Smooth muscle cell (in vitro differentiated cells): ENCODE measurements around the gene COL6A3. TPM values are rescaled to one million over a fixed set of nuclear protein-coding genes. Genes with fewer than 3 reads are reported as not detected.

Source experiments
- DNase-seq: peaks from one replicate; lab custom pipeline; 2025; ENCODE audit not compliant: unreplicated experiment; lab: John Stamatoyannopoulos, UW
- H2AFZ ChIP-seq: fragments of 200-600 bp; sonication (generic); 2 replicates; pipeline ENCODE4 v1.6.0; 2016; ENCODE audit warnings: antibody characterized with exemption, low read depth, mild to moderate bottlenecking
- H3F3A ChIP-seq: fragments of 200-600 bp; sonication (generic); 2 replicates; pipeline ENCODE4 v1.6.0; 2017; ENCODE audit warnings: antibody characterized with exemption, low read depth
- H3K27ac ChIP-seq: fragments of 200-600 bp; sonication (generic); 2 replicates; pipeline ENCODE4 v1.5.1; 2016; ENCODE audit warnings: low read depth, mild to moderate bottlenecking
- H3K27me3 ChIP-seq: fragments of 200-600 bp; sonication (generic); 2 replicates; pipeline ENCODE4 v1.6.1; 2016; ENCODE audit warnings: low read depth, mild to moderate bottlenecking
- H3K36me3 ChIP-seq: fragments of 200-600 bp; sonication (generic); 2 replicates; pipeline ENCODE4 v1.5.1; 2016; ENCODE audit warnings: low read depth
- H3K4me1 ChIP-seq: fragments of 200-600 bp; sonication (generic); 2 replicates; pipeline ENCODE4 v1.5.1; 2016; ENCODE audit warnings: low read depth
- H3K4me2 ChIP-seq: fragments of 200-600 bp; sonication (generic); 2 replicates; pipeline ENCODE4 v1.6.0; 2016; ENCODE audit warnings: mild to moderate bottlenecking
- H3K4me3 ChIP-seq: fragments of 200-600 bp; sonication (generic); 2 replicates; pipeline ENCODE4 v1.5.1; 2016; ENCODE audit warnings: mild to moderate bottlenecking
- H3K79me2 ChIP-seq: fragments of 200-600 bp; sonication (generic); 2 replicates; pipeline ENCODE4 v1.6.0; 2016; ENCODE audit warnings: low read depth, mild to moderate bottlenecking
- H3K9ac ChIP-seq: fragments of 200-600 bp; sonication (generic); 2 replicates; pipeline ENCODE4 v1.6.0; 2016; ENCODE audit warnings: low read depth
- H3K9me3 ChIP-seq: fragments of 200-600 bp; sonication (generic); replicated peaks from 2 replicates; pipeline ENCODE4 v1.5.1; 2016; ENCODE audit warnings: low read depth
- H4K20me1 ChIP-seq: fragments of 200-600 bp; sonication (generic); 2 replicates; pipeline ENCODE4 v1.6.0; 2016; ENCODE audit warnings: low read depth
- CTCF ChIP-seq: fragments of 200-600 bp; sonication (generic); IDR thresholded peaks from 2 replicates; pipeline ENCODE4 v1.5.1; 2017; ENCODE audit warnings: borderline replicate concordance, mild to moderate bottlenecking, antibody characterized with exemption; ENCODE audit not compliant: insufficient read depth, poor library complexity, severe bottlenecking
- WGBS: methylation state at CpG from one replicate; pipeline ENCODE4 v1.1.7; 2016; ENCODE audit warnings: low lambda C conversion rate; 5-methylcytosine and 5-hydroxymethylcytosine counted together
- polyA plus RNA-seq: library from polyadenylated mRNA; unstranded; fragments of >200 nt; fragmentation: Nextera tagmentation; extraction: Ambion mirVana; gene quantifications from 2 replicates; pipeline ENCODE4 v1.2.1, GENCODE V29; 2016
- total RNA-seq: library from RNA; depleted of rRNA; stranded (reverse); fragments of >200 nt; gene quantifications from 2 replicates; pipeline ENCODE4 v1.2.3, GENCODE V29; 2014

COL6A3 gene
- total and polyA plus RNA-seq, 2 experiments from 2014 or later, result 888 to 1,708 TPM

- 24% methylated on average over 3 of the region's 3 CpGs for WGBS
- Histone ChIP-seq H3K4me2 (peak overlapping the region; percentile 26), H3K79me2 (peaks cover 11% of the 10 kb centered on the region), H3K4me3 (no peak overlapping the region), H3F3A (peaks cover 41% of the 10 kb centered on the region), H2AFZ (no peak overlapping the region), H4K20me1 (no peaks in the 10 kb centered on the region), H3K9me3 (no peaks in the 10 kb centered on the region), H3K36me3 (no peaks in the 10 kb centered on the region), H3K9ac (peak overlapping the region; percentile 61), H3K27me3 (no peaks in the 10 kb centered on the region), H3K27ac (peak overlapping the region; percentile 97), H3K4me1 (peaks cover 10% of the 10 kb centered on the region)
- no peak for DNase-seq
- no peak for TF ChIP-seq CTCF
Measured at GRCh38 chr2:237299906-237300305, 114.1 kb downstream of the COL6A3 start.

- DNase-seq, result no peak
- H3K4me2 ChIP-seq, result peak overlapping the region; percentile 50
- peaks cover 12% of the 10 kb centered on the region for H3K79me2 ChIP-seq
- no peaks in the 10 kb centered on the region for H3K27me3 ChIP-seq
- H3K4me3 ChIP-seq, result no peak overlapping the region
- H4K20me1 ChIP-seq, result no peaks in the 10 kb centered on the region
- TF ChIP-seq CTCF, result no peak
- peak overlapping the region; percentile 61 for H3K9ac ChIP-seq
- H3K9me3 ChIP-seq, result no peaks in the 10 kb centered on the region
- H3K4me1 ChIP-seq, result peaks cover 19% of the 10 kb centered on the region
- H3K27ac ChIP-seq, result peak overlapping the region; percentile 97
- no peaks in the 10 kb centered on the region for H3K36me3 ChIP-seq
- H2AFZ ChIP-seq, result no peak overlapping the region
- H3F3A ChIP-seq, result peaks cover 55% of the 10 kb centered on the region
- 4% methylated on average over 10 of the region's 10 CpGs for WGBS
Measured at GRCh38 chr2:237298151-237299118, 115.5 kb downstream of the COL6A3 start.

GRCh38 chr2:237297421-237298150, 116.4 kb downstream of the COL6A3 start:
- Histone ChIP-seq H3K79me2 (peaks cover 12% of the 10 kb centered on the region), H3K27me3 (no peaks in the 10 kb centered on the region), H3K4me2 (peak overlapping the region; percentile 50), H3K4me3 (no peak overlapping the region), H4K20me1 (no peaks in the 10 kb centered on the region), H3K9ac (peak overlapping the region; percentile 54), H3K27ac (peak overlapping the region; percentile 97), H2AFZ (no peak overlapping the region), H3F3A (peaks cover 61% of the 10 kb centered on the region), H3K36me3 (no peaks in the 10 kb centered on the region), H3K4me1 (peaks cover 19% of the 10 kb centered on the region), H3K9me3 (no peaks in the 10 kb centered on the region)
- WGBS, result 13% methylated on average over 6 of the region's 6 CpGs
- DNase-seq, result no peak
- no peak for TF ChIP-seq CTCF
